Measurements from ENCODE around the gene EIF4A2. TPM values are rescaled to one million over a fixed set of nuclear protein-coding genes. Genes with fewer than 3 reads are reported as not detected.

The EIF4A2 gene
- 100 to 1,000 TPM; 445 to 469 TPM for total RNA-seq

DNA sequence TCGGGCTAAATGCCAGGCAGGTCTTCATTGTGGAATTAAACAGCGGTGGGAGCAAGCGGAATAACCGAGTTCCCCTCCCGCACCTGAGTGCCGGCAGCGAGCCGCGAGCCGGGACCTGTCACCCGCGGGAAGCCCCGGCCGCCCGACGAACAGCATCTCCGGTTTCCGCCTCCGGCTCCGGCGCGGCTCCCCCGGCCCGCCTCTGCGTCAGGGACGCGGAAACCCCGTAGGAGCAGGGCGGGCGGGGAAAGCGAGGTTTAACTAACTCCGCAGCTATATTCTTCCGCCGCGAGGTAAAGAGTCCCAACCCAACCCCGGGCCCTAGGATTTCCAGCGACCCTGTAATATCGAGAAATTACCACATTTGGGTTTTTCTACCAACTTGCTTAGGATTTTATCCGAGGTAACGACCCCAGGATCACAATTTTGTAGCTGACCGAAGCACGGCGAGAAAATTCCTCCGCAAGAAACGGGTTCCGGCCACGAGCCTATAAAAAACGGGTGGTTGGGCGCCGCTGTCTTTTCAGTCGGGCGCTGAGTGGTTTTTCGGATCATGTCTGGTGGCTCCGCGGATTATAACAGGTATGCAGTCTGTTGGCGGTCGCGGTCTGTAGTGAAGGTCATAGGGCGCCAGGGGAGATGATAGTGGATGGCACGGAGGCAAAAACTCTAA, at the start of gene EIF4A2:
Gene EIF4A2 (plus strand): TSS at position 520 of the 673 bp plus-strand sequence. CDS start 34 bp downstream, at position 554.
- H3K36me3 Mint-ChIP-seq (ENCODE audit: low read depth), result peaks cover 51% of the 10 kb centered on the region
- peaks cover 3% of the 10 kb centered on the region for H3K27me3 Mint-ChIP-seq (ENCODE audit: low read depth)
- H3K4me3 Mint-ChIP-seq, result peak within 1 kb of the TSS; percentile 99
- CTCF ChIA-PET, result interaction anchor here (1.0 to 1.2 kb wide), 3 partner anchors 10 to 169 kb away, joined by 3 to 5 read pairs (median 4); no protein-coding TSS in a partner anchor
- H3K27ac Mint-ChIP-seq, result peak within 1 kb of the TSS; percentile 100
- DNase-seq, result peak; percentile 91
- intact Hi-C loops (cut with micrococcal nuclease), result loop anchor here (1.0 to 5.0 kb wide), 8 partner anchors 11 to 846 kb away; partner anchors contain the start of genes DNAJB11, RFC4 and ST6GAL1
- peaks cover 29% of the 10 kb centered on the region for H3K4me1 Mint-ChIP-seq (ENCODE audit: low read depth)
- H3K9me3 Mint-ChIP-seq, result no peaks in the 10 kb centered on the region

DNA sequence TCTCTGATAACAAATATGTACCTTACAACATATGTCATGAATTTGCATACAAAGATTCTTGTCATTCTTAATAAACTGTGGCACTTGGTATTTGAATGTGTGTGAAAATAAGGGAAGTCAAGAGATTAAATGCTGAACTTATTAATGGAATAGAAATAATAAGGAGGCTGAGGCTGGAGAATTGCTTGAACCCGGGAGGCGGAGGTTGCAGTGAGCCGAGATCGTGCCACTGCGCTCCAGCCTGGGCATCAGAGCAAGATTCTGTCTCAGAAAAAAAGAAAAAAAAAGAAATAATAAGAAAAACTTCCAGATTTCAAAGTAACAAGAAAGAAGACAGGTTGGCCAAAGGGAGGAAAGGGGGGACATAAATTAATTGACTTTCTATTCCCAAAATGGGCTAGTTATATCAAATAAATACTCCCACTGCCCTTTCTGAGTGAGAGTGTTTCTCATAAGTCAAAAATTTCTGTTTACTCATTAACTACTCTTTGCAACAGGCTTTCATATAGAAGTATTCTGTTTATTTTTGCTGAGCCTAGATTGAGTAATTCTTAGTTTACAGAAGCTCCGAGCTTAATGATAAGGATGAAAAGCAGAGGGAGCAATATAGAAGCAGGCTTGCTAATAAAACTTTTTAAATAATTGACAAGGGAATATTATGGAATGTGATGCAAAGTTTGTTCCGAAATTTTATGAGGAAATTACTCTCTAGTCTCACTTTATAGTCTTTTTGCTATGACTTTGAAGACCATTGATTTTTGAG, 40.6 kb upstream of the EIF4A2 start:
- CTCF ChIA-PET, result interaction anchor here (0.6 kb wide), 1 partner anchor 651 kb away, joined by 3 read pairs; no protein-coding TSS in a partner anchor
- DNase-seq, result no peak

DNA sequence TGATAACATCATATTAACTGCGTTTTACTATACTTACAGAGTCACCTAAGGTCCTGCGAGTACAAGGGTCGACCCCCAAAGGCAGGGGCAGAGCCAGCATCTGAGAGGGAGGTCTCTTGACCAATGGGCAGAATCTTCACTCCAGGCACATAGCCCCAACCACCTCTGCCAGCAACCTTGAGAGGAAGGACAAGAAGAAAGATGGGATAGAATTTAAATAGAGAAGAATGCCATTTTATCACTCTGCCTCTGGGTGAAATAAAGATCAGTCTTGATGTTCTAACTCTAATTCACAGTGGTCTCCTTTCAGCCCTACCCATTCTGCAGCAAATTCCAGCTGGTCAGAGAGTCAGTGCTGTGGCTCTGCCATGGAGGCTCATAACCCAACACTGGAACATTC, 39.7 kb upstream of the EIF4A2 start:
- peaks cover 3% of the 10 kb centered on the region for H3K4me1 Mint-ChIP-seq (ENCODE audit: low read depth)
- CTCF ChIA-PET, result interaction anchor here (0.6 kb wide), 1 partner anchor 651 kb away, joined by 3 read pairs; no protein-coding TSS in a partner anchor

More for the DNA sequence above, 40.6 kb upstream of the EIF4A2 start:
- intact Hi-C loops (cut with micrococcal nuclease), result no loop called here
- Mint-ChIP-seq H3K9me3 (no peaks in the 10 kb centered on the region), H3K27ac (no peak overlapping the region), H3K27me3 (ENCODE audit: low read depth) (no peaks in the 10 kb centered on the region), H3K4me3 (no peak overlapping the region), H3K36me3 (ENCODE audit: low read depth) (peaks cover 4% of the 10 kb centered on the region), H3K4me1 (ENCODE audit: low read depth) (peaks cover 3% of the 10 kb centered on the region)

DNA sequence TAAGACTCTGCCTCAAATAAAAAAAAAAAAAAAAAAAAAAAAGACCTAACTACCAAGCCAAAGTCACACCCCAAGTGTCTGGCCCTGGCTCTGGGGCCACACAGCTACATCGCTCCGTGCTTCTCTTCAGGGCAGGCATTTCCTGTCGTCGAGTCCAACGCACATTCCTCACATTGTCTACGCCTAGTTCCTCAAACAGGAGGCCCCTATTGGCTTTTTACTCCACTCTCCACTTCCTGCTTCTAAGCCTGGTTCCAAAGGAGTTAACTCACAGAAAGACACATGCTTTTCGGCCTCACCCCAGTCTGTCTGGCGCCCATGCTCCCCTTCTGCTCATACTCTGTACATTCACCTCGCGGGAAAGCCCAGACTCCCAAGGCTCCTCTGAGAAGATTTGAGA, 37.4 kb upstream of the EIF4A2 start:
- CTCF ChIA-PET, result no interaction called here

More for the DNA sequence above, 39.7 kb upstream of the EIF4A2 start:
- Mint-ChIP-seq H3K27me3 (ENCODE audit: low read depth) (no peaks in the 10 kb centered on the region), H3K27ac (no peak overlapping the region), H3K4me3 (no peak overlapping the region), H3K36me3 (ENCODE audit: low read depth) (peaks cover 4% of the 10 kb centered on the region), H3K9me3 (no peaks in the 10 kb centered on the region)
- no peak for DNase-seq
- intact Hi-C loops (cut with micrococcal nuclease), result no loop called here

DNA sequence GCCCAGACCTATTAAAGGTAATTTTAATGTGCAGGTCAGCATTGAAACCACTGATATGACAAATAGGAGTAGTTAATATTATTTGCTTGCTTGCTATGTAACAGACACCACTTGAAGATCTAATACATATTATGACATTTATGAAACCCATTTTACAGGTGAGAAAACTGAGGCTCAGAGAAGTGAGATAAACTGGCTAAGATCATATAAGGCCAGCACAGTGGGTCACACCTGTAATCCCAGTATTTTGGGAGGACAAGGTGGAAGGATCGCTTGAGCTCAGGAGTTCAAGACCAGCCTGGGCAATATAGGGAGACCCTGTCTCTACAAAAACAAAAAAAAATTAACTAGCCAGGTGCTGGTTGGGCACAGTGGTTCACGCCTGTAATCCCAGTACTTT, 33.1 kb upstream of the EIF4A2 start:
- CTCF ChIA-PET, result interaction anchor here (0.6 kb wide), 1 partner anchor 36 kb away, joined by 4 read pairs; no protein-coding TSS in a partner anchor
- H3K27me3 Mint-ChIP-seq (ENCODE audit: low read depth), result no peaks in the 10 kb centered on the region
- no peak overlapping the region for H3K27ac Mint-ChIP-seq
- peaks cover 15% of the 10 kb centered on the region for H3K4me1 Mint-ChIP-seq (ENCODE audit: low read depth)
- DNase-seq, result no peak
- intact Hi-C loops (cut with micrococcal nuclease), result no loop called here
- no peak overlapping the region for H3K4me3 Mint-ChIP-seq
- H3K36me3 Mint-ChIP-seq (ENCODE audit: low read depth), result no peaks in the 10 kb centered on the region
- no peaks in the 10 kb centered on the region for H3K9me3 Mint-ChIP-seq

More for the DNA sequence above, 37.4 kb upstream of the EIF4A2 start:
- peak; percentile 11 for DNase-seq
- H3K9me3 Mint-ChIP-seq, result no peaks in the 10 kb centered on the region
- H3K36me3 Mint-ChIP-seq (ENCODE audit: low read depth), result peaks cover 4% of the 10 kb centered on the region
- H3K4me1 Mint-ChIP-seq (ENCODE audit: low read depth), result peaks cover 3% of the 10 kb centered on the region
- no peak overlapping the region for H3K4me3 Mint-ChIP-seq
- intact Hi-C loops (cut with micrococcal nuclease), result no loop called here
- no peaks in the 10 kb centered on the region for H3K27me3 Mint-ChIP-seq (ENCODE audit: low read depth)
- H3K27ac Mint-ChIP-seq, result peak overlapping the region; percentile 54

DNA sequence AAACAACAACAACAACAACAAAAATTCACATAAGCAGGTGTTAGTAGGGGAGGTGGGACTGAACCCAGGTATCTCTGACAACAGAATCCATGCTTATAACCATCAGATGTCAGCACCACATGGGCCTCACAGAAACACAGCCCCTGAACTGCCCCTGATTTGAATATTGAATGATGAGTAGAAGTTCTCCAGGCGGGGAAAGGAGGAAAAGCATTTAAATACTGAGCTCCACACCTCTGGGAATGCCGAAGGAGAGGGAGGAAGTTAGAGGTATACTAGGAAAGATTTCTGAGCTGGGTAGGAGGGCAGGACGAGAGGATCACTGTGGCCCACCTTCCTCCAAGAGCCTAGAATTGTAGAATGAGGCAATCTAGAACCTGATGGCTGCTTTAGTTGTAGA, 31.9 kb upstream of the EIF4A2 start:
- DNase-seq, result no peak
- intact Hi-C loops (cut with micrococcal nuclease), result no loop called here
- no peaks in the 10 kb centered on the region for H3K36me3 Mint-ChIP-seq (ENCODE audit: low read depth)
- no peaks in the 10 kb centered on the region for H3K9me3 Mint-ChIP-seq
- no peaks in the 10 kb centered on the region for H3K27me3 Mint-ChIP-seq (ENCODE audit: low read depth)
- H3K4me1 Mint-ChIP-seq (ENCODE audit: low read depth), result peaks cover 12% of the 10 kb centered on the region
- CTCF ChIA-PET, result interaction anchor here (1.5 kb wide), 1 partner anchor 134 kb away, joined by 7 read pairs; no protein-coding TSS in a partner anchor
- no peak overlapping the region for H3K4me3 Mint-ChIP-seq
- H3K27ac Mint-ChIP-seq, result no peak overlapping the region

DNA sequence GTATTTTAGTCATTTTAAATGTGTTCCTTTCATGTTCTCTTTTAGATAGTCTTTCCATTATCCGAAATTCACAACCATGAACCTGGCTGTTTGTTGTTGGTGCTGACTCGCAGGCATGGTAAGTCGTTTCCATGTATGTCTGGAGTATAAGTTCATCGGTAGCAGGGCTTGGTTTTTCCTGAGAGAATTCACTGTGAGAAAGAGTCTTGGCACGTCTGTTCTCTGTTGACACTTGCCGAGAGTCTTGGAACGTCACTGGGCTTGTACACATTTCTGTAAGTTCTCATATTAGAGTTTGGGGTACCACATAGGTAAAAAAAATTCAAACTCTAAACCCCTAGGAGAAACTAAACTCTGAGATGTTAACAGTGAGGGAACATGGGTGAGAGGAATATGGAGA, 29.4 kb upstream of the EIF4A2 start:
- peaks cover 12% of the 10 kb centered on the region for H3K4me1 Mint-ChIP-seq (ENCODE audit: low read depth)
- no peak overlapping the region for H3K27ac Mint-ChIP-seq
- CTCF ChIA-PET, result interaction anchor here (1.5 kb wide), 1 partner anchor 137 kb away, joined by 5 read pairs; no protein-coding TSS in a partner anchor
- intact Hi-C loops (cut with micrococcal nuclease), result no loop called here
- H3K27me3 Mint-ChIP-seq (ENCODE audit: low read depth), result no peaks in the 10 kb centered on the region
- H3K4me3 Mint-ChIP-seq, result no peak overlapping the region
- H3K36me3 Mint-ChIP-seq (ENCODE audit: low read depth), result no peaks in the 10 kb centered on the region
- DNase-seq, result no peak
- no peaks in the 10 kb centered on the region for H3K9me3 Mint-ChIP-seq

DNA sequence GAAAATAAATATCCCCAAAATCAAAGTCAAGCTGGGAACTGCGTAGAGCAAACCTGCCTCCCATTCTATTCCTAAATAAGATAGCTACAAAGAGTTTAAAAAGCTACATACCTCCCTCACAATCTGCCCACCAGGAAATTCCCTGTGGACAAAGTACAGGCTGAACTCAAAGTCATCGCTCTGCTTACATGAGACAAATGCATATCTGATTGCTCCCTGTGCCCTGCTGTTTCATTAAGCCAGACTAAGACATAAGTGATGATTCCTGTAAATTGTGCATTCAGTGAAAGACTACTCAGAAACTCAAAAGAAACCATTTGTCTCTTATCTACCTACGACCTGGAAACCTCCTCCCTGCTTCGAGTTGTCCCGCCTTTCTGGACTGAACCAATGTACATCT, 28.5 kb upstream of the EIF4A2 start:
- no peak for DNase-seq
- intact Hi-C loops (cut with micrococcal nuclease), result no loop called here
- Mint-ChIP-seq H3K9me3 (no peaks in the 10 kb centered on the region), H3K4me1 (ENCODE audit: low read depth) (peaks cover 12% of the 10 kb centered on the region), H3K27ac (no peak overlapping the region), H3K27me3 (ENCODE audit: low read depth) (no peaks in the 10 kb centered on the region), H3K36me3 (ENCODE audit: low read depth) (no peaks in the 10 kb centered on the region), H3K4me3 (no peak overlapping the region)
- CTCF ChIA-PET, result interaction anchor here (0.6 to 1.5 kb wide), 2 partner anchors 138 to 463 kb away, joined by 3 to 5 read pairs; no protein-coding TSS in a partner anchor

DNA sequence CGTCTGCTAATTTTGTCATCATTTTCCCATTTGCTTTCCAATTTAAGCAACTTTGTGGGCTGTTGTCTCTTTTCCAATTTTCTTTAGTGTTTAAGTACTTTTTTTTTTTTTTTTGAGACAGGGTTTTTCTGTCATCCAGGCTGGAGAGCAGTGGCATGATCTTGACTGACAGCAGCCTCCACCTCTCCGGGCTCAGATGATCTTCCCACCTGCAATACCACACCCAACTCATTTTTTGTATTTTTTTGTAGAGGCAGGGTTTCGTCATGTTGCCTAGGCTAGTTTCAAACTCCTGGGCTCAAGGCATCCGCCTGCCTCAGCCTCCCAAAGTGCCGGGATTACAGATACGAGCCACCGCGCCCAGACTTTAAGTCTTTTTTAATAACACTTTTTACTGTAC, 26.2 kb upstream of the EIF4A2 start:
- H3K36me3 Mint-ChIP-seq (ENCODE audit: low read depth), result no peaks in the 10 kb centered on the region
- no peak for DNase-seq
- intact Hi-C loops (cut with micrococcal nuclease), result no loop called here
- CTCF ChIA-PET, result no interaction called here
- no peaks in the 10 kb centered on the region for H3K9me3 Mint-ChIP-seq
- H3K27ac Mint-ChIP-seq, result no peak overlapping the region
- no peaks in the 10 kb centered on the region for H3K27me3 Mint-ChIP-seq (ENCODE audit: low read depth)
- H3K4me1 Mint-ChIP-seq (ENCODE audit: low read depth), result peaks cover 18% of the 10 kb centered on the region
- no peak overlapping the region for H3K4me3 Mint-ChIP-seq

DNA sequence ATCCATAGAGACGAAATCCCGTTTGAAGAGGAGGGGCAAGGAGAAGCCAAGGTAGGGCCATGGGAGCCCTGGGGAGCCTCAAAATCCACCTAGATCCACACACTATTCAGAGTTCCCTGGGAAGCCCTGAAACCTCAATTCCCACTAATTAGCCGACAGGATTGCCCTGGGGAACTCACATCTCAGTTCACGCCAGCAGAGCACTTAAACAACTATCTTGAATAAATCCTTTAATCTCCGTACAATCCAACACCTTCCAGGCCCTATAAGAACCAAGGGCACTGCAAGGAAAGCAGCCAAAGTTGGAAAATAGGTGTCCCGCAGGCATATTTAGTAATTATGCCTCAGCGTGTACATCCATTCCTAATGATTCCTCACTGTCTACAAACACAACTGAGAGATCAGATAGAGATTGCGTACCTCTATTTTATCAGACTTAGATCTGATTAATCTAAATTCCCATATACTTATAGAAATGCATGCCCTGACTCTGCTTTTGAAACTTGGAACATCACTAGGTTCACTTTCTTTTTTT, 25.6 kb upstream of the EIF4A2 start:
- H3K27me3 Mint-ChIP-seq (ENCODE audit: low read depth), result no peaks in the 10 kb centered on the region
- no peaks in the 10 kb centered on the region for H3K36me3 Mint-ChIP-seq (ENCODE audit: low read depth)
- CTCF ChIA-PET, result no interaction called here
- H3K27ac Mint-ChIP-seq, result no peak overlapping the region
- DNase-seq, result no peak
- intact Hi-C loops (cut with micrococcal nuclease), result no loop called here
- peaks cover 18% of the 10 kb centered on the region for H3K4me1 Mint-ChIP-seq (ENCODE audit: low read depth)
- H3K4me3 Mint-ChIP-seq, result no peak overlapping the region
- H3K9me3 Mint-ChIP-seq, result no peaks in the 10 kb centered on the region

DNA sequence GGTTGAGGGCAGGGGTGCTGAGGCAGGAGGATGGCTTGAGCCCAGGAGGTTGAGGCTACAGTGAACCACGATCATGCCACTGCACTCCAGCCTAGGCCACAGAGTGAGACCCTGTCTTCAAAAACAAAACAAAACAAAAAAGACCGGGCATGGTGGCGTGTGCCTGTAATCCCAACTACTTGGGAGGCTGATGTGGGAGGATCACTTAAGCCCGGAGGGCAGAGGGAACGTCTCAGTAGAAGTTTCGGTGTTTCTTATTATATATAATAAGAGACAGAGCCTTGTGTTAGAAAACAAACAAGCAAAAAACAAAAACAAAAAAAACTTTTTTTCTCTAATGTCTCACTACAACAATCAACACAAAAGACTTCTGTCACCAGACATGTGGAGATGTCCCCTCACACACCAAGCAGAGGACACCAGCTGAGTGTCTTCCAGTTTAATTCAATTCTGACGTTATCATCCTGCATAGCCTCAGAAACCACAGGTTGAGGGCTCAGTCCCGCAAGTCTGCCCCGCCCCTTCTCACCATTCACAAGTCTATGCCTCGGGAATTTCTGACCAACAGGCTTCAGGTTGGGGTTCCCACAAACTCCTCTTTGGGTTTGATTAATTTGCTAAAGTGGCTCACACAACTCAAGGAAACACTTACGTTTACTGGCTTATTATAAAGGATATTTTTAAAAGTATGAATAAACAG, 24.0 kb upstream of the EIF4A2 start:
- DNase-seq, result no peak
- Mint-ChIP-seq H3K36me3 (ENCODE audit: low read depth) (no peaks in the 10 kb centered on the region), H3K27me3 (ENCODE audit: low read depth) (no peaks in the 10 kb centered on the region), H3K4me1 (ENCODE audit: low read depth) (peaks cover 6% of the 10 kb centered on the region), H3K9me3 (no peaks in the 10 kb centered on the region), H3K4me3 (no peak overlapping the region), H3K27ac (no peak overlapping the region)
- intact Hi-C loops (cut with micrococcal nuclease), result no loop called here
- CTCF ChIA-PET, result interaction anchor here (0.9 kb wide), 1 partner anchor 144 kb away, joined by 3 read pairs; no protein-coding TSS in a partner anchor

Measured in activated naive CD4-positive, alpha-beta T cell treated with anti-CD3 and anti-CD28 coated beads for 36 hours (primary cell).